HCT116 (cell line): ENCODE measurements around the gene KRTAP4-3. TPM values are rescaled to one million over a fixed set of nuclear protein-coding genes. Genes with fewer than 3 reads are reported as not detected.

ENCODE experiments used
- ATAC-seq: fragments of 200-7000 bp; cut with Tn5 transposase; 2 replicates; pipeline ENCODE4 v1.9.1; 2020; ENCODE audit warnings: mild to moderate bottlenecking, moderate library complexity
- BruUV-seq: library from RNA; stranded (reverse); fragments of 400-500 nt; replicated peaks from 2 replicates; lab custom pipeline; 2021; lab: Mats Ljungman, UMichigan
- CTCF ChIA-PET: fragments of 300-600 bp; sonication (Branson Sonifier 250); formaldehyde crosslinking; loops from one replicate; lab custom pipeline; 2021; ENCODE audit warnings: antibody characterized with exemption; lab: Charles Lee
- POLR2A ChIA-PET: fragments of 300-600, 350-600 bp; sonication (Branson Sonifier 250); formaldehyde crosslinking; loops from one replicate; lab custom pipeline; 2021; ENCODE audit warnings: antibody characterized with exemption; lab: Charles Lee
- RAD21 ChIA-PET, 2 experiments: fragments of 300-600 bp; sonication (Branson Sonifier 250); formaldehyde crosslinking; loops; one replicate each; lab custom pipeline; 2023; ENCODE audit warnings: low total read pairs in 2 of 2; ENCODE audit not compliant: uncharacterized antibody in 2 of 2, unreplicated experiment in 2 of 2, low non-redundant PET in 1 of 2; lab: Charles Lee
- DNase-seq: peaks from one replicate; pipeline ENCODE4 v3.0.0-alpha.2; 2010; ENCODE audit warnings: low read depth, low spot score
- H2AFZ ChIP-seq: fragments of 200-600 bp; shearing (Covaris generic), sonication (generic); 2 replicates; pipeline ENCODE4 v1.6.1; 2017; ENCODE audit warnings: low read depth, mixed run types, mixed read lengths, antibody characterized with exemption, low read length; ENCODE audit not compliant: poor library complexity, severe bottlenecking
- H3K27ac ChIP-seq: 2 replicates; pipeline ENCODE4 v1.5.1; 2012; ENCODE audit warnings: low read depth, low read length
- H3K27me3 ChIP-seq: fragments of 200-600 bp; sonication (generic); 2 replicates; pipeline ENCODE4 v1.6.1; 2016; ENCODE audit warnings: mixed run types, low read length, mixed read lengths; ENCODE audit not compliant: insufficient read depth
- H3K36me3 ChIP-seq, 2 experiments: fragments of 200-500 bp in 1 of 2; fragments of 200-600 bp in 1 of 2; sonication (Bioruptor generic) in 1 of 2; sonication (generic) in 1 of 2; 2 replicates each; pipeline versions ENCODE4 v1.5.1 to v1.6.1; 2014 to 2016; ENCODE audit warnings: low read length in 2 of 2, inconsistent platforms in 1 of 2, mixed read lengths in 1 of 2, mixed run types in 1 of 2; ENCODE audit not compliant: insufficient read depth in 2 of 2, control insufficient read depth in 1 of 2
- H3K4me1 ChIP-seq, 2 experiments: fragments of 200-600 bp in 1 of 2; sonication (generic) in 1 of 2; 2 replicates each; pipeline versions ENCODE4 v1.5.1 to v1.6.1; 2012 to 2017; ENCODE audit warnings: low read length in 2 of 2, inconsistent platforms in 1 of 2, mild to moderate bottlenecking in 1 of 2, mixed read lengths in 1 of 2, mixed run types in 1 of 2, moderate library complexity in 1 of 2; ENCODE audit not compliant: insufficient read depth in 2 of 2, control insufficient read depth in 1 of 2
- H3K4me2 ChIP-seq: fragments of 200-600 bp; sonication (generic); 2 replicates; pipeline ENCODE4 v1.6.1; 2017; ENCODE audit warnings: mixed run types, low read length, mixed read lengths
- H3K4me3 ChIP-seq, 2 experiments: fragments of 200-600 bp in 1 of 2; sonication (generic) in 1 of 2; replicated peaks in 1 of 2; 2 replicates each; pipeline ENCODE4 v1.5.1; 2011 to 2016; ENCODE audit warnings: low read length in 2 of 2, control low read depth in 1 of 2, low read depth in 1 of 2, mild to moderate bottlenecking in 1 of 2, mixed read lengths in 1 of 2, mixed run types in 1 of 2
- H3K79me2 ChIP-seq: fragments of 200-600 bp; sonication (generic); 2 replicates; pipeline ENCODE4 v1.6.1; 2017; ENCODE audit warnings: mild to moderate bottlenecking, mixed run types, low read length, moderate library complexity, mixed read lengths; ENCODE audit not compliant: insufficient read depth
- H3K9ac ChIP-seq: fragments of 200-600 bp; sonication (generic); 2 replicates; pipeline ENCODE4 v1.6.1; 2016; ENCODE audit warnings: low read length, mixed read lengths
- H3K9me2 ChIP-seq: fragments of 200-600 bp; sonication (generic), shearing (Covaris generic); 2 replicates; pipeline ENCODE4 v1.6.1; 2017; ENCODE audit warnings: mixed run types, mild to moderate bottlenecking, moderate library complexity; ENCODE audit not compliant: insufficient read depth
- H3K9me3 ChIP-seq, 2 experiments: fragments of 200-500 bp in 1 of 2; fragments of 200-600 bp in 1 of 2; sonication (Bioruptor generic) in 1 of 2; sonication (generic) in 1 of 2; 2 replicates each; pipeline ENCODE4 v1.6.1; 2014 to 2017; ENCODE audit warnings: low read length in 2 of 2, mixed read lengths in 2 of 2, inconsistent platforms in 1 of 2, low read depth in 1 of 2, mild to moderate bottlenecking in 1 of 2, mixed run types in 1 of 2, moderate library complexity in 1 of 2; ENCODE audit not compliant: control insufficient read depth in 1 of 2, insufficient read depth in 1 of 2
- H4K20me1 ChIP-seq: fragments of 200-600 bp; sonication (generic), shearing (Covaris generic); 2 replicates; pipeline ENCODE4 v1.6.1; 2017; ENCODE audit warnings: mixed run types, mild to moderate bottlenecking, moderate library complexity; ENCODE audit not compliant: insufficient read depth
- CBX3 ChIP-seq: IDR thresholded peaks from 2 replicates; pipeline ENCODE4 v1.6.1; 2012; ENCODE audit warnings: low read depth
- EGR1 ChIP-seq: IDR thresholded peaks from 2 replicates; pipeline ENCODE4 v1.6.1; 2012; ENCODE audit warnings: low read depth
- ELF1 ChIP-seq: IDR thresholded peaks from 2 replicates; pipeline ENCODE4 v1.6.1; 2012; ENCODE audit warnings: low read depth, borderline replicate concordance
- EZH2phosphoT487 ChIP-seq: fragments of 200-600 bp; IDR thresholded peaks from 2 replicates; pipeline ENCODE4 v1.6.1; 2018; ENCODE audit warnings: antibody characterized with exemption, borderline replicate concordance
- FOSL1 ChIP-seq: IDR thresholded peaks from 2 replicates; pipeline ENCODE4 v1.6.1; 2012; ENCODE audit warnings: low read depth
- JUND ChIP-seq: IDR thresholded peaks from 2 replicates; pipeline ENCODE4 v1.6.1; 2012
- POLR2A ChIP-seq: IDR thresholded peaks from 2 replicates; pipeline ENCODE4 v1.7.0; 2011; ENCODE audit warnings: borderline replicate concordance; ENCODE audit not compliant: insufficient read depth, insufficient read length; ENCODE audit errors: extremely low read depth
- POLR2AphosphoS5 ChIP-seq: IDR thresholded peaks from 2 replicates; pipeline ENCODE4 v1.6.1; 2011; ENCODE audit warnings: mild to moderate bottlenecking, low read depth, low read length, moderate library complexity
- RAD21 ChIP-seq: IDR thresholded peaks from 2 replicates; pipeline ENCODE4 v1.6.1; 2012; ENCODE audit warnings: low read depth, mild to moderate bottlenecking
- SIN3A ChIP-seq: IDR thresholded peaks from 2 replicates; pipeline ENCODE4 v1.6.1; 2012; ENCODE audit warnings: low read depth
- SP1 ChIP-seq: IDR thresholded peaks from 2 replicates; pipeline ENCODE4 v1.6.1; 2012; ENCODE audit warnings: low read depth
- SRF ChIP-seq: IDR thresholded peaks from 2 replicates; pipeline ENCODE4 v1.6.1; 2012; ENCODE audit warnings: low read depth
- TCF7L2 ChIP-seq: IDR thresholded peaks from 2 replicates; pipeline ENCODE4 v1.7.0; 2011; ENCODE audit warnings: borderline replicate concordance, inconsistent platforms; ENCODE audit not compliant: insufficient read depth, insufficient read length; ENCODE audit errors: extremely low read depth
- intact Hi-C: fragments of 100-400 bp; cut with micrococcal nuclease; formaldehyde crosslinking; loops from 2 replicates; pipeline ENCODE4 v1.10.0; 2022
- total RNA-seq: library from RNA; stranded (reverse); gene quantifications from one replicate; pipeline ENCODE4 v1.2.1, GENCODE V29; 2021; ENCODE audit not compliant: unreplicated experiment
- TF ChIP-seq, protein P1 (sequence below), 3 experiments: fragments of 200-600 bp in 1 of 3; sonication (generic) in 1 of 3; IDR thresholded peaks in 2 of 3; conservative IDR thresholded peaks in 1 of 3; 2 replicates each; pipeline ENCODE4 v1.5.1; 2012 to 2017; ENCODE audit warnings: low read depth in 2 of 3, low read length in 2 of 3, antibody characterized with exemption in 1 of 3, borderline replicate concordance in 1 of 3, control low read depth in 1 of 3, mild to moderate bottlenecking in 1 of 3, mixed read lengths in 1 of 3, mixed run types in 1 of 3, moderate library complexity in 1 of 3; ENCODE audit not compliant: insufficient read depth in 1 of 3
- TF ChIP-seq, protein P2 (sequence below): IDR thresholded peaks from 2 replicates; pipeline ENCODE4 v1.6.1; 2012
- TF ChIP-seq, protein P3 (sequence below): IDR thresholded peaks from 2 replicates; pipeline ENCODE4 v1.6.1; 2012
- TF ChIP-seq, protein P4 (sequence below): IDR thresholded peaks from 2 replicates; pipeline ENCODE4 v1.6.1; 2011; ENCODE audit warnings: mild to moderate bottlenecking, low read length, moderate library complexity; ENCODE audit not compliant: insufficient replicate concordance; ENCODE audit errors: extremely low read depth

Gene KRTAP4-3
- total RNA-seq, 1 experiment from 2014 or later, result not detected

DNA sequence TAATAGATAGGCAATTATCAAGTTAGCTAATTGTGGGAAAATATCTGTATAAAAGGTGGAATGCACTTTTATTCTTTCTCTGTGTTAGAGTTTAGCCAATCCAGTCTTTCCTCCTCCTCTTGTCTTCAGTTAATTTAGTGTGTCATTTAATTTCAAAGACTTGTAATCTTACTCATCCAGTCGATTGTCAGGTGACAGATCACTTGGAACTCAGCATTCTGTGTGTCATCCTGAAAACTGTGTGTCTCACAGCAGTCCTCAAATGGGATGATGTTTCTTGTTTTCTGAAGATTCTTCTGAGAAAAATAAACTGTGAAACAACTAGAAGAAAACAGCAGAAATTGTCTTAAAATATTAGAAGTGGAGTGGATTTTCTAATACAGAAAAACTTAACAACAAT, 17.0 kb upstream of the KRTAP4-3 start (continued):
- TF ChIP-seq, protein P1, sequence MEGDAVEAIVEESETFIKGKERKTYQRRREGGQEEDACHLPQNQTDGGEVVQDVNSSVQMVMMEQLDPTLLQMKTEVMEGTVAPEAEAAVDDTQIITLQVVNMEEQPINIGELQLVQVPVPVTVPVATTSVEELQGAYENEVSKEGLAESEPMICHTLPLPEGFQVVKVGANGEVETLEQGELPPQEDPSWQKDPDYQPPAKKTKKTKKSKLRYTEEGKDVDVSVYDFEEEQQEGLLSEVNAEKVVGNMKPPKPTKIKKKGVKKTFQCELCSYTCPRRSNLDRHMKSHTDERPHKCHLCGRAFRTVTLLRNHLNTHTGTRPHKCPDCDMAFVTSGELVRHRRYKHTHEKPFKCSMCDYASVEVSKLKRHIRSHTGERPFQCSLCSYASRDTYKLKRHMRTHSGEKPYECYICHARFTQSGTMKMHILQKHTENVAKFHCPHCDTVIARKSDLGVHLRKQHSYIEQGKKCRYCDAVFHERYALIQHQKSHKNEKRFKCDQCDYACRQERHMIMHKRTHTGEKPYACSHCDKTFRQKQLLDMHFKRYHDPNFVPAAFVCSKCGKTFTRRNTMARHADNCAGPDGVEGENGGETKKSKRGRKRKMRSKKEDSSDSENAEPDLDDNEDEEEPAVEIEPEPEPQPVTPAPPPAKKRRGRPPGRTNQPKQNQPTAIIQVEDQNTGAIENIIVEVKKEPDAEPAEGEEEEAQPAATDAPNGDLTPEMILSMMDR (IDR thresholded peaks at IDR 0.05 in 2 of 3, conservative IDR thresholded peaks at IDR 0.05 in 1 of 3; ENCODE audit: borderline replicate concordance in 1 of 3, insufficient read depth in 1 of 3, low read depth in 2 of 3, low read length in 2 of 3), result no peak
- TF ChIP-seq POLR2AphosphoS5, result no peak
- TF ChIP-seq, protein P2, sequence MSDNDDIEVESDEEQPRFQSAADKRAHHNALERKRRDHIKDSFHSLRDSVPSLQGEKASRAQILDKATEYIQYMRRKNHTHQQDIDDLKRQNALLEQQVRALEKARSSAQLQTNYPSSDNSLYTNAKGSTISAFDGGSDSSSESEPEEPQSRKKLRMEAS, result no peak
- TF ChIP-seq POLR2A, result no peak
- TF ChIP-seq EGR1, result no peak
- TF ChIP-seq, protein P3, sequence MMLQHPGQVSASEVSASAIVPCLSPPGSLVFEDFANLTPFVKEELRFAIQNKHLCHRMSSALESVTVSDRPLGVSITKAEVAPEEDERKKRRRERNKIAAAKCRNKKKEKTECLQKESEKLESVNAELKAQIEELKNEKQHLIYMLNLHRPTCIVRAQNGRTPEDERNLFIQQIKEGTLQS, result no peak
- TF ChIP-seq SRF, result no peak
- TF ChIP-seq ELF1, result no peak
- TF ChIP-seq RAD21, result no peak
- TF ChIP-seq SP1, result no peak
- no peak for TF ChIP-seq CBX3
- no peak for TF ChIP-seq EZH2phosphoT487
- no peak for TF ChIP-seq FOSL1

DNA sequence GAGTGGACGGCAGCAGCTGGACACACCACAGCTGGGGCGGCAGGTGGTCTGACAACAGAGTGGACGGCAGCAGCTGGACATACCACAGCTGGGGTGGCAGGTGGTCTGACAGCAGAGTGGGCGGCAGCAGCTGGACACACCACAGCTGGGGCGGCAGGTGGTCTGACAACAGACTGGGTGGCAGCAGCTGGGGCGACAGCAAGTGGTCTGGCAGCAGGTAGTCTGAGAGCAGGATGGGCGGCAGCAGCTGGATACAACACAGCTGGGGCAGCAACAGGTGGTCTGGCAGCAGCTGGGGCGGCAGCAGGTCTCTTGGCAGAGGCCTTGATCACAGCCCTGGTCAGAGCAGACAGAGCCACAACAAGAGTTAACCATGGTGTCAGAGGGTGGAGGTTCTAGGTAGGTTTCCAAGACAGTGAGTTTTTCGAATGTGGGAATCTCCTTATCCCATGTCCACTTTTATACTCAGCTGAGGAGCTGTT, 16.5 kb upstream of the KRTAP4-3 start, which contains the start of gene KRTAP4-1:
TSS of gene KRTAP4-1 (minus strand) at position 432 of the 482 bp plus-strand sequence. CDS start at position 375, 57 bp downstream.
- POLR2A ChIA-PET, result interaction anchor here (0.6 kb wide), 1 partner anchor 280 kb away, joined by 5 read pairs; no protein-coding TSS in a partner anchor
- Histone ChIP-seq H3K79me2 (no peaks in the 10 kb centered on the region), H3K36me3 (no peaks in the 10 kb centered on the region), H3K27me3 (no peaks in the 10 kb centered on the region), H3K4me3 (no peak within 1 kb of the TSS), H3K9me2 (no peaks in the 10 kb centered on the region)
- ATAC-seq, result no peak
- intact Hi-C loops, result no loop called here
- TF ChIP-seq SIN3A (no peak), JUND (no peak), TCF7L2 (no peak), FOSL1 (no peak), EZH2phosphoT487 (no peak)
- TF ChIP-seq, protein P4, sequence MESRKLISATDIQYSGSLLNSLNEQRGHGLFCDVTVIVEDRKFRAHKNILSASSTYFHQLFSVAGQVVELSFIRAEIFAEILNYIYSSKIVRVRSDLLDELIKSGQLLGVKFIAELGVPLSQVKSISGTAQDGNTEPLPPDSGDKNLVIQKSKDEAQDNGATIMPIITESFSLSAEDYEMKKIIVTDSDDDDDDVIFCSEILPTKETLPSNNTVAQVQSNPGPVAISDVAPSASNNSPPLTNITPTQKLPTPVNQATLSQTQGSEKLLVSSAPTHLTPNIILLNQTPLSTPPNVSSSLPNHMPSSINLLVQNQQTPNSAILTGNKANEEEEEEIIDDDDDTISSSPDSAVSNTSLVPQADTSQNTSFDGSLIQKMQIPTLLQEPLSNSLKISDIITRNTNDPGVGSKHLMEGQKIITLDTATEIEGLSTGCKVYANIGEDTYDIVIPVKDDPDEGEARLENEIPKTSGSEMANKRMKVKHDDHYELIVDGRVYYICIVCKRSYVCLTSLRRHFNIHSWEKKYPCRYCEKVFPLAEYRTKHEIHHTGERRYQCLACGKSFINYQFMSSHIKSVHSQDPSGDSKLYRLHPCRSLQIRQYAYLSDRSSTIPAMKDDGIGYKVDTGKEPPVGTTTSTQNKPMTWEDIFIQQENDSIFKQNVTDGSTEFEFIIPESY, result no peak
- TF ChIP-seq, protein P1 (IDR thresholded peaks at IDR 0.05 in 2 of 3, conservative IDR thresholded peaks at IDR 0.05 in 1 of 3; ENCODE audit: borderline replicate concordance in 1 of 3, insufficient read depth in 1 of 3, low read depth in 2 of 3, low read length in 2 of 3), result no peak
- TF ChIP-seq, all 23 proteins: peak for 0
- no peak for DNase-seq
- no peaks in the 10 kb centered on the region for H3K9me3 ChIP-seq
- no peaks in the 10 kb centered on the region for H4K20me1 ChIP-seq
- peak within 1 kb of the TSS; percentile 24 for H2AFZ ChIP-seq
- BruUV-seq, result no TSS peak
- H3K4me1 ChIP-seq, result peaks cover 0 to 10% of the 10 kb centered on the region in 2 experiments; a peak in 1 of 4 replicates
- no peak within 1 kb of the TSS for H3K27ac ChIP-seq
- no peak within 1 kb of the TSS for H3K4me2 ChIP-seq
- no peak within 1 kb of the TSS for H3K9ac ChIP-seq
- CTCF ChIA-PET, result no interaction called here
- RAD21 ChIA-PET, result no interaction called here
